Measurements from ENCODE around the gene VWA1. TPM values are rescaled to one million over a fixed set of nuclear protein-coding genes. Genes with fewer than 3 reads are reported as not detected.

The VWA1 gene
- total and polyA plus RNA-seq, 10 of the 15 experiments (the other 5 are each of a cell fraction or from before 2014, with no cell fraction given) = 0.02 to 1.7 (median 0.32) TPM; not detected in 2

DNA sequence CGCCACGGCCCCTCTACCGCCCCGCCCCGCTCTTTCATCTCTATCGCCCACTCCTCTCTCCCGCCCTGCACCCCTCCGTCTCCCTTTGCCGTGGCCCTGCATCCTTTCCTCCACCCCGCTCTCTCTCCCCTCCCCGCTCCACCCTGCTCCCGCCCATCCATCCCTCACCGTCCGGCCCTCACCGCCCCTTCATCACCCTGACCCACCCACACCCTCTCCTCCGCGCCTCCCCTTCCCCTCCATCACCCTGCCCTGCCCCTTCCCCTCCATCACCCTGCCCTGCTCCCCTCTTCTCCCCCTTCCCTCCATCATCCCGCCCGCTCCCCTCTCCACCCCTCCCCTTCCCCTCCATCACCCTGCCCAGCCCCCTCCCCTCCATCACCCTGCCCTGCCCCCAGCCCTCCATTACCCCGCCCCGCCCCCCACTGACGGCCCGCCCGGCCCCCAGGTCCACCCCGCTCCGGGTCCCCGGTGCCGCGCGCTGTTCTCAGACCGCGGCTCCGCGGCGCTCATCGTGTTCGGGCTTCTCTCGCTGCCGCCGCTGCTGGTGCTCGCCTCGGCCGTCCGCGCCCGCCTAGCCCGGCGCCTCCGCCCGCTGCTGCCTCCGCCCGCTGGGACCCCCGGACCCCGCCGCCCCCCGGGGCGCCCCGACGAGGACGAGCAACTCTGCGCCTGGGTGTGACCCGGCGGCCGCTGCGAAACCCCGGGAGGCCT, 8.2 kb upstream of the VWA1 start (continued):
- no peak for TF ChIP-seq STAT1 (conservative IDR thresholded peaks at IDR 0.05)
- no peak for TF ChIP-seq GATAD2B (conservative IDR thresholded peaks at IDR 0.05; ENCODE audit: low read depth)
- no peak for TF ChIP-seq TBL1XR1 (IDR thresholded peaks at IDR 0.05; ENCODE audit: low read depth, low read length)
- TF ChIP-seq, protein P1, sequence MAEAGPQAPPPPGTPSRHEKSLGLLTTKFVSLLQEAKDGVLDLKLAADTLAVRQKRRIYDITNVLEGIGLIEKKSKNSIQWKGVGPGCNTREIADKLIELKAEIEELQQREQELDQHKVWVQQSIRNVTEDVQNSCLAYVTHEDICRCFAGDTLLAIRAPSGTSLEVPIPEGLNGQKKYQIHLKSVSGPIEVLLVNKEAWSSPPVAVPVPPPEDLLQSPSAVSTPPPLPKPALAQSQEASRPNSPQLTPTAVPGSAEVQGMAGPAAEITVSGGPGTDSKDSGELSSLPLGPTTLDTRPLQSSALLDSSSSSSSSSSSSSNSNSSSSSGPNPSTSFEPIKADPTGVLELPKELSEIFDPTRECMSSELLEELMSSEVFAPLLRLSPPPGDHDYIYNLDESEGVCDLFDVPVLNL (IDR thresholded peaks at IDR 0.05; ENCODE audit: low read depth, low read length) = no peak
- no peak for TF ChIP-seq TCF3 (IDR thresholded peaks at IDR 0.05; ENCODE audit: borderline replicate concordance, insufficient read depth, low read depth, low read length)
- no peak for TF ChIP-seq RB1 (IDR thresholded peaks at IDR 0.05; ENCODE audit: borderline replicate concordance)

DNA sequence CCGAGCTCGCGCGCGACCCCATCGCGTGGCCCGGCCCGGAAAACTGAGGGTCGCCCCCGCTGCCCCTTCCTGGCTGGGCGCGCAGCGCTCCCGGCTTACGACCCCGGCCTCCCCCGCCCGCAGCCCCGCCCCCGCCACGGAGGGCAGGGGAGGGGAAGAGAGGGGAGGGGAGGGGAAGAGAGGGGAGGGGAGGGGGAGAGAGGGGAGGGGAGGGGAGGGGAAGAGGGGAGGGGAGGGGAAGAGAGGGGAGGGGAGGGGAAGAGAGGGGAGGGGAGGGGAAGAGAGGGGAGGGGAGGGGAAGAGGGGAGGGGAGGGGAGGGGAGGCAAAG, 7.7 kb upstream of the VWA1 start:
- WGBS (ENCODE audit: insufficient coverage, insufficient replicate concordance, low lambda C conversion rate, missing lambda C conversion rate) = 0% methylated on average over 1 of the region's 22 CpGs
- H2AFZ ChIP-seq (ENCODE audit: control insufficient read depth, low read depth, low read length) = no peak overlapping the region
- H3K4me1 ChIP-seq (ENCODE audit: control insufficient read depth, insufficient read depth, low read length) = no peaks in the 10 kb centered on the region
- ChIA-PET RAD21 (ENCODE audit: unreplicated experiment) (no interaction called here), SMC1A (ENCODE audit: uncharacterized antibody, unreplicated experiment) (no interaction called here), CTCF (no interaction called here), POLR2A (no interaction called here)
- peaks cover 0 to 2% of the 10 kb centered on the region in 2 experiments; a peak in 1 of 4 replicates for H3K27me3 ChIP-seq (replicated peaks in 1 of 2; ENCODE audit: control insufficient read depth in 2 of 2, insufficient read depth in 2 of 2, low read length in 1 of 2)
- in situ Hi-C loops (cut with MboI) = no loop called here
- no peak overlapping the region for H3K4me2 ChIP-seq (ENCODE audit: control insufficient read depth, insufficient read depth)
- BruUV-seq (replicated peaks) = no TSS peak
- DNase-seq (ENCODE audit: low read depth, low spot score) (no peak), ATAC-seq (no peak), FAIRE-seq (no peak)
- TF ChIP-seq HDAC2 (IDR thresholded peaks at IDR 0.05) (no peak), LARP7 (IDR thresholded peaks at IDR 0.05) (no peak), BCL11A (IDR thresholded peaks at IDR 0.05; ENCODE audit: low read depth, low read length) (no peak), SUPT20H (IDR thresholded peaks at IDR 0.05; ENCODE audit: borderline replicate concordance, control insufficient read depth, low read depth, low read length) (no peak)
- H3K36me3 ChIP-seq (ENCODE audit: control insufficient read depth in 2 of 2, insufficient read depth in 2 of 2, low read length in 1 of 2) = no peaks in the 10 kb centered on the region
- H4K20me1 ChIP-seq (ENCODE audit: control insufficient read depth, insufficient read depth) = no peaks in the 10 kb centered on the region
- no peak overlapping the region for H3K4me3 ChIP-seq
- intact Hi-C loops (cut with micrococcal nuclease; ENCODE audit: unreplicated experiment) = no loop called here
- no peaks in the 10 kb centered on the region for H3K79me2 ChIP-seq (ENCODE audit: control insufficient read depth, insufficient read depth, low read length)
- no peak overlapping the region for H3K27ac ChIP-seq (ENCODE audit: control insufficient read depth, insufficient read depth)
- no peaks in the 10 kb centered on the region for H3K9me3 ChIP-seq (replicated peaks; ENCODE audit: control insufficient read depth, insufficient read depth, low read length)
- no peak overlapping the region for H3K9ac ChIP-seq (ENCODE audit: control insufficient read depth, insufficient read depth, low read length)
